Putamen (tissue), 1 donor: ENCODE data around the gene ANKRD39.
"Not testable (repeated sequence)": the region's sequence is repeated elsewhere in the genome, so short reads cannot be mapped to it uniquely, and the experiment has no call there.

Experiments
- DNase-seq: peaks from one replicate; pipeline ENCODE4 v3.0.0-alpha.2; 2016; ENCODE audit warnings: low spot score

Gene ANKRD39, protein sequence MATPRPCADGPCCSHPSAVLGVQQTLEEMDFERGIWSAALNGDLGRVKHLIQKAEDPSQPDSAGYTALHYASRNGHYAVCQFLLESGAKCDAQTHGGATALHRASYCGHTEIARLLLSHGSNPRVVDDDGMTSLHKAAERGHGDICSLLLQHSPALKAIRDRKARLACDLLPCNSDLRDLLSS

DNA sequence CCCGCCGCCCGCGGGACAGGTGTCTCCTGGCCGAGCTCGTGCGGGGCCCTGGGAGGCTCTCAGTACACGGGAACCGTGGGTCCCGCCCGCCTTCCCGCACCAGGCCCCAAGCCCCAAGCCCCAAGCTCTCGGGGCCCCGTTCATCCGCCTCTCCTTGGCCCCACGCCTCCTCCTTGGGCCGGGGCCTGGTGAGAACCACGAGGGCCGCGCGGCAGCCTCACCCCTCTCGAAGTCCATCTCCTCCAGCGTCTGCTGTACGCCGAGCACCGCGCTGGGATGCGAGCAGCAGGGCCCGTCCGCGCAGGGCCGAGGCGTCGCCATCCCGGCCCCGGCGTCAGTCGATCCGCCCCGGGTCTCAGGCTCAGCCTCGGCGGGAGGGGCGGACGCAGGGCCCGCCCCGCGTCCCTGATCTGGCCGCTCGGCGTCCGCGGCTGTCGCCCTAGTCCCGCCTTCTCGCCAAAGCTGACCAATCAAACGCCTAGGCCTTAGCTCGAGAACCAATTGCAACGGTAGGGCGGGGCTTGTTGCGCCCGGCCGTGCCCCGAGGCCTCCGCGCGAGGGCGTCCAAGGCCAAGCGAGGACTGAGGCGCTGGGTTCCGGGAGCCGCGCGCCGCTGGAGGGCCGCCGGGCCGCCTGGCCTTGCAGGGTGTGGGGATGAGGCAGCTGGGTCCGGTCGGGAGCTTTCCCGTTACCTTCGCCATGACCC is at the start of gene ANKRD39:
TSS of gene ANKRD39 (minus strand) at position 350 of the 706 bp plus-strand sequence. CDS start at position 321, 29 bp downstream.
- peak; percentile 98 for DNase-seq

DNA sequence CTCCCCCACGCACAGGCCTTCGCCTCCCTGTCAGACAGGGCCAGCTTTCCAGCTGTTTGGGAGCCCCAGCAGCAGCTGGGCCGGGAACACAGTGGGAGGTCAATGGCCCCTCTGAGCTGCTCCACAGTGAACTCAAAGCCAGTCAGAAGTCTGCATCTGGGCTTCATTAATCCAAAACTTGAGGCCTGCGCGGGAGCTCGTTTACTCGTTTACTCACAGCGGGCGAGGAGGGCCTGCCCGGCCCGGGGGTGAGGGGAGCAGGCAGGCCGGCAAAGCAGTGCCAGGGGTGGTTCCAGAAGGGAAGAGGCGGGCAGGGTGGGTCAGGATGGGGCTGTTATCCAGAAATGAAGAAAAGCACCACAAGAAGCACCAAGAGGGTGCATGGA is 48.9 kb upstream of the ANKRD39 start:
- no peak for DNase-seq

DNA sequence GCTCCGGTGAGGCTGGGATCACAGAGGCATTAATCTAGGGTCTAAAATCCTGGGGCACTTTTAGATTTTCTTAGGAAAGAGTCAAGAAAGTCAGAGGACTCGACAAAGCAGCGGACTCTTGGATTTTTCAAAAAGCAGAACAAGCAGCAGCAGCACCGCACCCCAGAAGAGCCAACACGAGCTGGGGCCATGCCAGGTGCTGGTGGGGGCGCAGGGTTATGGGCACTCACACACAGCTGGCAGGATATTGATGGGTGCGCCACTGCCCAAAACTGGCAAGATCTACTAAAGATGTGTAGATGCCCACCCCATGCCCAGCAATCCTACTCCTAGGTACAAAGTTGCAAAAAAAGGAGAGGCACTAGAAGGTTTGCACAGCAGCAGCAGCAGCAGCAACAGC is 46.0 kb upstream of the ANKRD39 start:
- DNase-seq, result no peak

DNA sequence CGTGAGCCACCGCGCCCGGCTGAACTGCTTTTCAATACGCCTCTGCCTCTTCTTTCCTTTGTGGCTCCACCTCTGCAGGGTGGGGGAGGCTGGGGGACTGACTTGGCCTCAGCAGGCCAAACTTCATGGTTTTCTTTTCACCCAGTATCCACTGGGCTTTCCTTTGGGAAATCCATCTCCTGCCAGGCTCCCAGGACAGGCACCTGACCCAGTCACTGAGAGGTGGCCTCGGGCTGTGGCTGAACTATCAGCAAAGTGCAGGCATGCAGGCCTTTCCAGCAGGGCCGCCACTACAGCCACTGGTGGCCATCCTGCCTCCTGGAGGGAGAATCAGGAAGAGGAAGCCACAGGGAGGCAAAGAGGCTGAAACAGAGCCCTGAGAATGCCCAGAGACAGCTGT is 45.5 kb upstream of the ANKRD39 start:
- no peak for DNase-seq

DNA sequence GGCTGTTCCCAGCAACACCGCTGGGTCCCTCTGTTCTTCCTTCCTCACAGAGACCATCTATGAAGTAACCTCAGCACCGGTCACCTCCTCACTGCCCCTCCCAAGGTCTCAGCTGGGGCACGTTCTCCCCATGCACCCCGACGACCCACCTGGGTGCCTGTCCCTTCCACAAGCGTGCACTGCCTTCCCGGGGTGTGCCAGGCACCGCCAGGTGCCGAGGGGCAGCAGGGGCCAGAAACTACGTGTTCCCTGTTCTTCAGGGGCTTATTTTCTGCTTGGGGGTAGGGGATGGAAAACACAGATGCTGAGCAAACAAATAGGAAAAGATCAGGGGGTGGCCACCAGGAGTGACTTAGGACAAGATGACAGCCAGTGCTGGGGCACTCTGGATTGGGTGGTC is 42.4 kb upstream of the ANKRD39 start:
- no peak for DNase-seq

DNA sequence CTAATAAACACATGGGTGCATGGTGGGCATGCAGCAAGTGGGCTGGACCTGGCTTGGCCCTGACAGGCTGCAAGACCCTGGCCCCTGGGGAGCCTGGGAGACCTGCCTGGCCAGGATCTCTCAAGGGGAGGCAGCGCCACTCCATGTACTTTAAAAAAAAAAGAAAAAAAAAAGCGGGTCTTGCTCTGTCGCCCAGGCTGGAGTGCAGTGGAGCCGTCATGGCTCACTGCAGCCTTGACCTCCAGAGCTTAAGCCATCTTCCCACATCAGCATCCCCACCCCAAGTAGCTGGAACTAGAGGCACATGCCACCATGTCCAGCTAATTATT is 41.6 kb upstream of the ANKRD39 start:
- DNase-seq, result no peak

DNA sequence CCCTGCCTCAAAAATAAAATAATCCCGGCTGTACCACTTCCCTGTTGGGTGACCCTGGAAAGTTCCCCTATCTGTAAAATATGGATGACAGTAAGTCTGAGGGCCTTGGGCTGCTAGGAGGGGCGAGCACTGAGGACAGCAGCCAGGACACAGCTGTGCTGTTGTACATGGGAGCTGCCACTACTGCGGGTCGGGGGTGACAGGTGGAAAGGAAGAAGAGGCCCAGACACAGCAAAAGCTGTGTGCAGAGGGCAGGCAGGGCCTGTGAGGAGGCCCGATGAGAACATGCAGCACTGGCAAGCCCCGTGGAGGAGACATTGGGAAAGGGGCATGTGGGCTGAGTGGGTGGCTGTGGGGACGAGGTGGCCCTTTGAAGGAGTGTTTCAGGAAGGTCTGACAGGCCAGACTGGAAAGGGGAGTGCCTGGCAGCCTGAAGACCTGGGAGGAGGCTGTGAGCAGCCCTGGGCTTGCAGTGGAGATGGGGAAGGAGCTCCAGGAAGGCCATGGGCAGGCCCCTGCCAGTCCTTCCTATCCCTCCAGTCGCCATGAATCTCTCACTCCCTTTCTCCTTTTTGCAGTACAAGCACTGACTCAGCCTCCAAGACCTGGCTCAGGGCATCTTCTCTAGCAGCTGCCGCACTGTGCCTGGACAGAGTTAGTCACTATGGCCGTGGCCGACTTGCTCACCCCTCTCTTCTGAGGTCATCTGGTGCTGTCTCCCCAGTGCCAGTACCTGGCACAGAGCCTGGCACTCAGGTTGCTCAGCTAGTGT is 41.0 kb upstream of the ANKRD39 start:
- no peak for DNase-seq

DNA sequence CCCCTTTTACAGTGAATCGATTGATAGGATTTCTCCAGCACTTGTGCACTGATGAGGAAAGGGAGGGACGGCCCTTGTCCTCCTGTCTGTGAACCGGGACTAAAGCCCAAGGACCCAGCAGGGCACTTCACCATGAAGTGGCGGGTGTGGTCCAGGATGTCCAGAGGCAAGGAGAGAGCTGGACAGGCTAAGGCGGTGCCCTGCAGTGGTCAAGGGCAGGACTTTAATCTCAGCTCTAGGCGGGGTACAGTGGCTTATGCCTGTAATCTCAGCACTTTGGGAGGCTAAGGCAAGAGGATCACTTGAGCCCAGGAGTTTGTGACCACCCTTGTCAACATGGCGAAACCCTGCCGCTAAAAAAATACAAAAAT is 40.3 kb upstream of the ANKRD39 start:
- DNase-seq, result no peak

DNA sequence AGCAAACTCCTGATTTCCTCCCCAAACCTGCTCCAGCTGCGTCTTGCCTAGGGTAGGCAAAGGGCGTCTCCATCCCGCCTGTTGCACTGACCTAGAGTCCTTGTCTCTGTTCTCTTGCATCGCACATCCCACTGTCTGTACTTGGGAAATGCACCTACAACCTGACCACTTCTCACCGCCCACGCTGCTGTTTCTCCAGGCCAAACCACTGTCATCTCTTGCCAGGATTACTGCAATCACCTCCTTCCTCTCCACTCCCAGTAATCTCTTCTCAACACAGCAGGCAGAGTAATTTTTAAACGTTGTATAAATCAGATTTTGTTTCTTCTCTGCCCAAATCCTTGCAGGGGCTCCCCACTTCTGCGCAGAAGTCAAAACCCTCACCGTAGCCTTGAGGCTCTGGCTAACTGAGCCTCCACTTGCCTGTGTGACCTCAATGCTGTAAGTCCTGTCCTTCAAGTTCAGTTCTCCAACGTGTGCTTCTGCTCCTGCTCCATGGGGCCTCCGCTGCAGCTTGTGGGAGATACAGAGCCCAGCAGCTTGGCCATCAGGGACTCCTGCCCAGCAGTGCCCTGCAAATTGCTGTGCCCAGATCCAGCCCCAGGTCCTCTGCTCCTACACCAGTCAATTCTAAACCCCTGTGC is 39.8 kb upstream of the ANKRD39 start:
- DNase-seq, result no peak

DNA sequence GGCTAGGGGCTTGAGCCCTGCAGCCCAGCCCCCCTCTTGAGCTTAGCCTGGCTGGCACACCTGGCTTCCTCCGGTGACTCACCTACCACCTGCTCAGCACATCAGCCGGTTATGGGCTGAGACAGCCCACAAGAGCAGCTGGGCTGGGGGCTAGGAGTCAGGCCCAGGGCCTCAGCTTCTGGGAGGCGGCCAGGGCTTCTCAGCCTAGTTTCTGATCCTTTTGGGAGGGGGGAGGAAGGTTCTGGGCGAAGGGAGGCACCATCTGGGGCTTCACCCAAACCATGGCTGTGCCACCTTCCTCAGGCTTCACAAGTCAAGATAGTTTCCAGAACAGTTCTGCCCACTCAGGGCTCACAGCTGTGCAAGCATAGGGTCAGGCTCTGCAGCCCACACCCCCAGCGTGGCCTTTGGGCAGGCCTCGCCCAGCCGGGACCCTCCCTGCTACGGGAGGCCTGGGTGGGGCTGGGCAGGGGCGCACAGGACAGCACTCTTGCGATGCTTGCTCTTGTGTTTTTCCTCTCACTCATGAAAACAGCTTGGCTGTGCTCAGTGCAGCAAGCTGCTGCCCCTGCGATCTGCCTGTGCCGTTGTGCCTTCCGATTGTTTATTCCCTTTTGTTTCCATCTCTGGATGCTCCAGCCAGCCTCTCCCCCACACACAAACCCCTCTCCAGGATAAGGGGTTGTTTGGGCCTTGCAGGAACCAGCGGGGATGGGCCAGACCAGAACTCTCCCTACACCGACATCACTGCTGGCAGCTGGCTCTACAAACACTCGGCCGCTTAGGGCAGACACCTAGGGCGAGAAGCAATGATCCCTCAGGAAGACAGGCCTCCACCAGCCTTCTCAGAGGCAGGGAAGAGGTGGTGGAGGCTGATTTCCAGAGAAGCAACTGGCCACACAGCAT is 38.2 kb upstream of the ANKRD39 start:
- DNase-seq, result no peak

DNA sequence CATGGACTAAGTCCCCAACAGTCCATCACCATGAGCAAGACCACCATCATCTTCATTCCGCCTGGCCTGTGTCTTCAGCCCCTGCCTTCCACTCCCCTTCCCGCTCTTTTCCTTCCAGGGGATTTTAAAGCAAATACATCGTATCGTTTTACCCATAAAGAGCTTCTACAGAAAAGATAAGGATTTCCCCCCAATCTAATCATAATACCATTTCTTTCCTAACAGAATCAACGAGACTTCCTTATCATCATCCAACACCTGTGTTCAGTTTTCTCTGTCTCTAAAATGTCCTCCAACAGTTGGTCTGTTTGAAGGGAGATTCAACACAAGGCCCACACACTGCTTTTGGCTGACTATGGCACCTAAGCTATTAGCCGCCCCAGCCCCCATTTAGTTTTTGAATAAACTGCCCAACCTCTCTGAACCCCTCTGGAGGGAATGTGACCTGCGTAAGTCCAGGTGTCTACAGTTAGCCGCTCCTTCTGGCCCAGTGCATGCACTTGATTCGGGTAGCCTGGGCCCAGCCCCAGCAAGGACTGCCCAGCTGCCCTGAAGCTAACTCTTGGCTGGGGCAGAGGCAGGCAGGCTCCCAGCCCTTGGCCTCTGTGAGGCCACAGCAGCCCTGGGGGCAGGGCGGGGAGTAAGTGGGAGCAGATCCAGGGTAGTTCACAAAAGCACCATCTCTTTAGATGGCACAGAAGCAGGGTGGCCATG is 37.4 kb upstream of the ANKRD39 start:
- peak; percentile 58 for DNase-seq

DNA sequence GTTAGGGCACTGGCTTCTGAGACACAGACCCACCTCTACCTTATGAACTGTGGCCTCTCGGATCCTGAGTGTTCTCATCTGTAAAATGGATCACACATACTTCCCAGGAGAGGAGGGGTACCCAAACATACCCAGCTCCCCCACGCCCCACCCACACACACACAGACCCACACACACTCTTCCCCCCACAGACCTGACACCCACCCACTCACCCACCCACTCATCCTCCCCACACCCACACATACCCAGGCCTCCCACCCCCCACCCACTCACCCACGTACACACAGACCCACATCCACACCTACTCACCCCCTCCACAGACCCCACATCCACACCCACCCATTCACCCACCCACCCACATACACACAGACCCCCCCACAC is 36.3 kb upstream of the ANKRD39 start:
- DNase-seq, result no peak

DNA sequence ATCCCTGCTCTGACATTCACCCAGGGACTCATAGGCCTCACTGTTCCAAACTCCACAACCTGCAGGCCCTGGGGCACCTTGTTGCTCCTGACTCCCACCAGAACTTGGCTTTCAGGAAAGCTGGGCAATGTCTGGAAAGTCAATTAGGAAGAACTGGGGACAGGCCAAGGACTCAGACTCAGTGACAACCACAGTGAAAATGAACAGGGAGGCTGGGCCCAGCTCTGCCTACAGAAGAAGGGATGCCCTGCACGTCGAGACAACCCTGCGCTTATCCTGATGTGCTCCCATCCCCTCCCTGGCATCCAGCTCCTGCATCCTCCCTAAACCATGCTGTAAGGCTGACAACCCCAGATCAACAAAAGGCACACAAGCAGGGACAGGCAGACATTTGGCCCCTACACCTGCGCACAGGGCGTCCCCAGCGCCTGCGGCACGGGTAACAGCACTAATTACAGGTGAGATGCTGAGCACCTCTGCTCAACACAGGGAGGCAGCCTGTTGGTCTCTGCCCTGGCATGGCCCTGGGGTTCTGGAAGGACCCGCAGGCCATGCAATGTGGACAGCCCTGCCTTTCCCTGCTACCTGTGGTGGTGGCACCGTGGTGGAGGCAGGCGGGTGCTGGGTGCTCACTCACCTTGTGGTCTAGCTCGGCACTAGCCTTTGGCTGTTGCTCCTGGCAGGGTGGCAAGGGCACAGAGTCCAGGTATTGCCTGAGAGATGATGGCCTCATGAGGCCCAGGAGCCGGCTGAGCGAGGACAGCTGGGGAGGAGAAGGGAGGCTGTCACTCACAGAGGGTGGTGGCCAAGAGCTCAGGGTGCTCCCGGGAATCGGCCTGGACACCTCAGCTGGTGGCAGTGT is 35.7 kb upstream of the ANKRD39 start:
- DNase-seq, result no peak

DNA sequence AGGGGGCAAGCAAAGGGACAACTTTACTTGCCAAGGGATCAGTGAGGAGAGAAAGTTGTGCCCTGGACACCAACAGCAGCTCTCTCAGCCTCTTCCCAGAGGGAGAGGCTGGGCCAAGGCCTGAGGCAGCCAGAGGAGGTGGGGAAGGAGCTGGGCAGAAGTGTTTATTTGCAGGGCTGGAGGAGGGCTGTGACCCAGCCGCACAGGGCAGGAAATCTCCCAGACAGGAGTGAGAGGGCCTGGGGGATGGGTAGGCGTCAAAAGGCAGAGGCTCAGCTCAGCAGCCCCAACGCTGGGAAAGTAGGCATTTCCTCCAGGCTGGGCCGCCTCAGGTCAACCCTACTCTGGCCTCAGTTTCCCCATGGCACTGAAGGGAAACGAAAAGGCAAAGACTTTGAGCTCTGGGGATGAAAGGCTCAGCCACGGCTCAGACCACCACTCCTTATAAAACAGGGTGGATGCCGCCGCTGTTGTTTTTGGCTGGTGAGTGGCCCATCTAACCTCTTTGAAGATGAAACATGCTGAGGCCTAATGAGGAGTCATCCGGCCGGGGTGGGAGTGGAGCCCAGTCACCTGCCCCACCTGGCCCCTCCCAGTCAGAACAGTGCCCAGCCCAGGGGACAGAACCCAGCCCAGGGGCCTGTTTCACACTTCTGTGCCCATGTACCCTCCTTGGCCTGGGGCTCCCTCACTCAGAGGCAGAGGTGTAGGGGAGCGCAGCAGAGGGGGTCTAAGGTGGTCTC is 33.9 kb upstream of the ANKRD39 start:
- DNase-seq, result no peak

DNA sequence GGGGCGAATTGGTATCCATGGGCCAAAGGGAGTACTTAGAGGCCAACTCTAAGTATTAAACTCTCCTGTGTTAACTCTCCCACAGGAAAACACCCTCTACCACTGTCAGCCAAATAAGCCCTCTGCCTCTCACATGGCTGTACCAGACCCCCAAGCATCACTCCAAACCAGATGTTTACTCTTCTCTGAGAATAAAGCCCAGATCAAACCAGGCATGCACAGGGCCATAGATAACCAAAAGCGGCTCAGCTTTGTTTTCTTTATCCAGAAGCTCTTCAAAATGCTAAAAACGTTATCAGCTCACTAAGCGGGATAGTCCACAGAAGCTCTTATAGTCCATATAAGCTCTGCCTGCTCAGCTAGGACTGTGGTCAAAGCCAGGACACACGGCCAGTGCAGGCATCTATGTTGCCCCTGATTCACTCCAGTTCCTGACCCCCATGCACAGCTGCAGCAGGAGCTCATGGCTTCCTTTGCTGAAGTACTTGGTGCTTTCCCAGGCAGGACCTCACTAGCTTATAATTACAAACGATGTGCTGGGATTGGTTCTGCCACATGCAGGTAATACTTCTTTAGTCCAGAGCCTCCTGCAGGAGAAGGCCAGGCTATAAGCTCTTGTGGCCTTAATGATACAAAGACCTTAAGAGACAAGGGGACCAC is 33.0 kb upstream of the ANKRD39 start:
- DNase-seq, result no peak

DNA sequence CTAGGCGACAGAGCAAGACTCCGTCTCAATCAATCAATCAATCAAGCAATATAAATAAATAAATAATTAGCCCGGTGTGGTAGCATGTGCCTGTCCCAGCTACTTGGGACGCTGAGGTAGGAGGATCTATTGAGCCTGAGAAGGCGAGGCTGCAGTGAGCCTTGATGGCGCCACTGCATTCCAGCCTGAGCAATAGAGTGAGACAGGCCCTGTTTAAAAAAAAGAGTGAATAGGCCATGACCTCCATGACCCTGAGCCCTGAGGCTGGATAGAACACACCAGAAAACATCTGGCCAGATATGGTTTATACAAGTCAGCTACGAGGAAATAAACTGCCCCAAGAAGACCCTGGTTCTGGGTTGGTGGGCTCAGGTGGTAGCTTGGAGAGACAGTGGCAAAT is 32.4 kb upstream of the ANKRD39 start:
- DNase-seq, result no peak

DNA sequence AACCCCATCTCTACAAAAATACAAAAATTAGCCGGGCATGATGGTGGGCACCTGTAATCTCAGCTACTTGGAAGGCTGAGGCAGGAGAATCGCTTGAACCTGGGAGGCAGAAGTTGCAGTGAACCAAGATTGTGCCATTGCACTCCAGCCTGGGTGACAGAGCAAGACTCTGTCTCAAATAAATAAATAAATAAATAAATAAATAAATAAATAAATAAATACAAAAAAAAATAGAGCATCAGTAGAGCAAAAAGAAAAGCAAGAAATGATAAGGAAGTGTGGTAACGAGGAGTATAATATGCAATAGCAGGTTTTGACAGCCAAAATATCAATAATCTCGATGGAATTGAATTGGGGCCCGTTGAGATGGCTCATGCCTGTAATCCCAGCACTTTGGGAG is 31.7 kb upstream of the ANKRD39 start:
- not testable (repeated sequence) for DNase-seq

DNA sequence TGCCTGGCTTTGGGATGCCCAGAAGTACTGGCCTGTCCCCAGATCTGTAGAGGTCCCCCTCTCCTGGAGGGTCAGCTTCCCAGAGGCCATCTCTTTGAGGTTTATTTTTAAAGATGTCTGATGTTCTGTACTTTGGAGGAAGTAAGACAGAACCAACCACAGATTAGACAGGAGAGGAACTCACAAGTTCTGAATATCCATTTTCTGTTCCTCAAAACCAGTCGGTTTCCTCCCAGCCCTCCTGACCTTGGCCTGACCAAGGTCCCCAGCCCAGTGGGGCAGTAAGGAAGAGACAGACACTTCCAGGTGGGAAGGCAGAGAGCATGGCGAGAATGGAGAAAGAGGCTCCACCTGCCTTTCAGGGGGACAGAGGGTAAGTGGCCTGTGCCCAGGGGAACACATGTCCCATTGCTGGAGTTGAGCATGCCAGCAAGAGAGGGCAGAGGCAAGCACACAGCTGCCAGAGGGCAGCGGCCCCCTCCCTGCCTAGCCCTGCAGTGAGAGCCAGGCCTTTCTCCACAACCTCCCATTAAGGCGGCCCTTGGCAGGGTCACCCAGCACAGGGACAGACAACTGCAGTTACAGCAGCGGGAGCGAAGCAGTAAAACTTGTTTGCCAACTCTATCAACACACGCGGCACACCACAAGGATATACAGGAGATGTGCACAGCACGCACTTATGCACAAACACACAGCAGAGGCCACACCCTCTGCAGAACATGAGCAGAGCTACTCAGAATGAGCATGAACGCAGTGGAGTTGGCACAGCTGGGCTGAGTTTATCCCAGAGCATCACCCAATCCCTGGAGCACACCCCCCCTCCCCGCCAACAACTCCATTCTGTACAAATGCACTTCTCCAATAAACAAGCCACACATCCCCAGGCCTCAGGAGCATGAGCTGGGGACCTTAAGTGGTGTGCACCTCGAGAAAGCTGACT is 30.5 kb upstream of the ANKRD39 start:
- DNase-seq, result peak; percentile 79
